ENCODE results near the gene CSPG4.

DNA sequence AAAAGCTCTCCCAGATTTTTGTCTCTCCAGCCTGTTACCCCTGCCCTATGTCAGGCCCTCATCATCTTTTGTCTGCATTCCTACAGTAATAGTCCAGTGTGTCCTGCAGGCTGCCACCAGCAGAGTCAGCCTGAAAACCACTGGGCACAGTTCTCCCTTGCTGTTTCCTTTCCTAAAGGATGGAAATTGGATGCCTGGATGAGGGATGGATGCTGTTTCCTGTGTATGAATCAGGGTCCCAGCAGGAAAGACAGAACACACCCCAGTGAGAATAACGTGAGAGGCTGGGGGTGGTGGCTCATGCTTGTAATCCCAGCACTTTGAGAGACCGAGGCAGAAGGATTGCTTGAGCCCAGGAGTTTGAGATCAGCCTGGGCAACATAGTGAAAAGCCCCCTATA, 68.3 kb downstream of the CSPG4 start:
- no peak for TF ChIP-seq EZH2 (IDR thresholded peaks at IDR 0.05; ENCODE audit: borderline replicate concordance, low read length)
- TF ChIP-seq, protein P1, sequence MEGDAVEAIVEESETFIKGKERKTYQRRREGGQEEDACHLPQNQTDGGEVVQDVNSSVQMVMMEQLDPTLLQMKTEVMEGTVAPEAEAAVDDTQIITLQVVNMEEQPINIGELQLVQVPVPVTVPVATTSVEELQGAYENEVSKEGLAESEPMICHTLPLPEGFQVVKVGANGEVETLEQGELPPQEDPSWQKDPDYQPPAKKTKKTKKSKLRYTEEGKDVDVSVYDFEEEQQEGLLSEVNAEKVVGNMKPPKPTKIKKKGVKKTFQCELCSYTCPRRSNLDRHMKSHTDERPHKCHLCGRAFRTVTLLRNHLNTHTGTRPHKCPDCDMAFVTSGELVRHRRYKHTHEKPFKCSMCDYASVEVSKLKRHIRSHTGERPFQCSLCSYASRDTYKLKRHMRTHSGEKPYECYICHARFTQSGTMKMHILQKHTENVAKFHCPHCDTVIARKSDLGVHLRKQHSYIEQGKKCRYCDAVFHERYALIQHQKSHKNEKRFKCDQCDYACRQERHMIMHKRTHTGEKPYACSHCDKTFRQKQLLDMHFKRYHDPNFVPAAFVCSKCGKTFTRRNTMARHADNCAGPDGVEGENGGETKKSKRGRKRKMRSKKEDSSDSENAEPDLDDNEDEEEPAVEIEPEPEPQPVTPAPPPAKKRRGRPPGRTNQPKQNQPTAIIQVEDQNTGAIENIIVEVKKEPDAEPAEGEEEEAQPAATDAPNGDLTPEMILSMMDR (conservative IDR thresholded peaks at IDR 0.05 in 1 of 2, IDR thresholded peaks at IDR 0.05 in 1 of 2; ENCODE audit: extremely low read depth in 1 of 2, insufficient read depth in 1 of 2, low read depth in 1 of 2, low read length in 2 of 2), result no peak

Measured in mammary epithelial cell (primary cell).